GM18909 (cell line): ENCODE data around the gene PRRC2B.
"Not testable (repeated sequence)": the region's sequence is repeated elsewhere in the genome, so short reads cannot be mapped to it uniquely, and the experiment has no call there.

Source experiments
- ATAC-seq: cut with Tn5 transposase; IDR thresholded peaks from one replicate; pipeline ENCODE4 v1.9.1; 2021; ENCODE audit warnings: mild to moderate bottlenecking; ENCODE audit not compliant: unreplicated experiment, poor library complexity

Gene PRRC2B

DNA sequence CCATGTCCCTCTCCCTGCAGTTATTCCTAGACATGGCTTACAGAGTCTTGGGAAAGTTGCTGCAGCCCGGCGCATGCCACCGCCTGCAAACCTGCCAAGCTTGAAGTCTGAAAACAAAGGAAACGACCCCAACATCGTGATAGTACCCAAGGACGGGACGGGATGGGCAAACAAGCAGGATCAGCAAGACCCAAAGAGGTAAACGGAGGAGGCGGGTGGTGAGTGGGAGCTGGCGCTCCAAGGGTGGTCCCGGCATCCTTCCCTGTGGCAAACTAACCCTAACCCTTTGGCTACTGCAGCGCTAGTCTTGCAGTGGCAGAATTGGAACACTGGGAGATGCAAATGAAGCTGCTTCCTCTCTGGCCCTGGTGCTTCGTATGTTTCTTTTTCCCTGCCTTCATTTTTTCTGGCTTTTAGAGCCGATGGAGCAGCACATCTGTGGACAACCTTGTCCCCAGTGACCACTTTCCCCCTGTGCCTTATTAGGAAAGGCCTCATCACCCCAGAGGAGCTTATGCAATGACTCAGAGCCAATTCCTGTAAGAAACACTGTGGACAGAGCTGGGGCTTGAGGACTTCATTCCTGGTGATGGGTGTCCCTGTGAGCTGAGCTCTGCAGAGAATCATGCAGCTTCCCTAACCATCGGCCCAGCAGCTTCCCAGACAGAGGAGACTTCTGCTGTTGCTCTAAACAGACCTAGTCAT, 38.9 kb downstream of the PRRC2B start:
- no peak for ATAC-seq

DNA sequence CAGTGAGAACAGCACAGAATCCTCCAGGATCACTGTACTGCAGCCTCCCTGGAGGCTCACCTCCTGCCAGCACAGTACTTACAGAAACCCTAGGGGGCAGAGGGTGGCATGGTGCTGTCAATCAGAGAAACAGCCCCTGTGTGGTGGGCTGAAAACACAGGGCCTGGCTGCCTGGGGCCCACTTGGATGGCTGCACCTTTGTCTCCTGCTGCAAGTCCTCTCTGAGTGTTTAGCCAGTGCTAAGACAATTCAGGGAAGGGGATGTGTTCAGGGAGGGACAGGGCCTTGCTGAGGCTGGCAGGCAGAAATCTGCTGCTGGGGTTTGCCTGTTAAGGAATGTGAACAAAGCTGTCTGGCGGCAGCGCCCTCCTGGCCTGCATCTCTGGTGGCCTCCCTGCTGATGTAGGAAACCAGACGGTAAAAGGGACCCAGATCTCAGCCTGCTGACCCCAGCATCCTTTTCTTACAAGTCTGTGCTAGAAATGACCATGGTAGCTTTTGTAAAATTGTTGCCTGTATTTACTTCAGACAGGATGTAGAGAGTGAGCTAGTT, 39.5 kb downstream of the PRRC2B start:
- ATAC-seq, result no peak

DNA sequence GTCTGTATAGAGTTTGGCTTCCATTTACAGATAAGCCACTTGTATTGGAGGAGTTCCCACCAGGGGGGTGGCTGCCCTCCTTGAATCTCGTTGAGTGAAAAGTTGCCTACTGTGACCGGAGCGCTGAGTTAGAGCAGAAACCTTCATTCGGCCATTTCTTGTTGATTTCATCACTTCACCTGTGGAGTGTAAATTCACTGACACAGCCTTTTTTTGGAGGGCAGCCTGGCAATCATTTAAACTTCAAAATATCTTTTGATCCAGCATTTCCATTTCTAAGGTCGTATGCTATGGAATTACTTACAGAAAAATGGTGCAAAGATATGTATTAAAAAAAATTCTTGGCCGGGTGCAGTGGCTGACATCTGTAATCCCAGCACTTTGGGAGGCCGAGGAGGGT, 40.8 kb downstream of the PRRC2B start:
- no peak for ATAC-seq

DNA sequence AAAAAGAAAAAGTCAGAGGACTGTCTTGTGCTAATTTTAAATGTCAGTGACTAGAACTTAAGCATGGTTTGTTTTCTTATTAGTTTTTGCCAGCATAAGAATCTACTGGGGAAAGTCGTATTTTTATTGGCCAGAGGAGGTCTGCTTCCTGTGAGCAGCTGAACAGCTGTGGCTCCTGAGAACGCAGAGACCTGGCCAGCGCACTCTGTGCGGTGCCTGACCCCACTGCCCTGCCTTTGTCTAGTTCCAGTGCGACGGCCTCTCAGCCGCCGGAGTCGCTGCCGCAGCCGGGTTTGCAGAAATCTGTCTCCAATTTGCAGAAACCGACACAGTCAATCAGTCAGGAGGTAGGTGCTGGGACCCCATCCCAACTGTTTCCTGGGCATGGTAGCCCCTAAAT, 42.5 kb downstream of the PRRC2B start:
- no peak for ATAC-seq

DNA sequence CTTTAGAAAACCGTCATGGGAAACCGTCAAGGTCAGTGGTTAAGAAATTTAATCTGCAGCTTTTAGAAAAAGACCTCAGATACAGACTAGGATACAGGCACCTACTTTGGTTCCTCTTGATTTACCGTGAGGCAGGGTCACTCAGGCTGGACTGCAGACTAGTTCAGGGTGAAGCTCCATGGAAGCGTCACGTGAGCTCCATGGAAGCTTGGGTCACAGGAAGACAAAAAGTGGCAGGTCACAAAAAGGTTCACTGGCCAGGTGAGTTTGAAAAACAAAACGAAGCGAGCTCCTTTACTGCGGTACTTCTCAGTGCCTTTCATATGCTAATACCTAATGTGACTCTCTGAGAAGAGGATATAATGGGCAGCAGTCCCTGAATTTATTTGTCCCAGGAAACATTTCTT, 43.0 kb downstream of the PRRC2B start:
- ATAC-seq, result no peak

GRCh38 chr9:131438190-131438589, 44.3 kb downstream of the PRRC2B start:
- no peak for ATAC-seq

- no peak for ATAC-seq
These were observed 45.3 kb downstream of the PRRC2B start for GRCh38 chr9:131439224-131439623.

DNA sequence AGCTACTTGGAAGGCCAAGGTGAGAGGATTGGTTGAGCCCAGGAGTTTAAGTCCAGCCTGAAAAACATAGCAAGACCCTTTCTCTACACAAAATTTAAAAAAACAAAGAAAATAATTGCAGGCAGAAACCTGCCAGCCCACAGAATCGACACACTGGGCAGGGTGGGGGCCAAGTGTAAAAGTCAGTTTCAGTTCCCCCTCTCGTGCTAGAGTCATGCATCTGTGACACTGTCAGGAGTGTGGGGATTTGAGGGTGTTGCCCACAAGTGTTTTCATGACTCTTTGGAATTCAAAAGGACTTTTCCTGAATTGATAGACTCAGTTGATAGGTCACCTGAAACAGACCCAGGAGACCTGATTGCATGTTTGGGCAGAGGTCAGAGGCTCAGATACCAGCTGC, 47.6 kb downstream of the PRRC2B start:
- no peak for ATAC-seq

DNA sequence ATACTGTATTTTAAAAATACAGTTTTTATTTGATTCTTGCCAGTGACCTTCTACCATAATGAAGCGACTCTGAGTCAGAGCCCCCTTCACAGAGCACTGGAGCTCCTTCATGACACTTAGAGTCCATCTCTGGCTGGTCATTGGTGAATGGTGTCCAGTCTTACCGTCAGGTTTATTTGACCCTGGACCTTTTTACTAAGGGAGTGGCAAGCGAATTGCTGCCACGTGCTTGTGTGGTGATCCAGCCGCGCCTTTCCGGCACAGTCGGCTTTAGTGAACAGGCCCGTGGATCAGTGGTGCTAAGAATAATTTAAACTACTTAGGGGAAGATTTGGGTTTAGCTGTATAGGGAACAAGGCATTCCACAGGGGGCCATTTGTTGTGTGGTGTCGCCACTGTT, 48.5 kb downstream of the PRRC2B start:
- ATAC-seq, result no peak

GRCh38 chr9:131443648-131444047, 49.8 kb downstream of the PRRC2B start:
- ATAC-seq, result no peak

- no peak for ATAC-seq
These were observed 52.4 kb downstream of the PRRC2B start for GRCh38 chr9:131446276-131446675.

DNA sequence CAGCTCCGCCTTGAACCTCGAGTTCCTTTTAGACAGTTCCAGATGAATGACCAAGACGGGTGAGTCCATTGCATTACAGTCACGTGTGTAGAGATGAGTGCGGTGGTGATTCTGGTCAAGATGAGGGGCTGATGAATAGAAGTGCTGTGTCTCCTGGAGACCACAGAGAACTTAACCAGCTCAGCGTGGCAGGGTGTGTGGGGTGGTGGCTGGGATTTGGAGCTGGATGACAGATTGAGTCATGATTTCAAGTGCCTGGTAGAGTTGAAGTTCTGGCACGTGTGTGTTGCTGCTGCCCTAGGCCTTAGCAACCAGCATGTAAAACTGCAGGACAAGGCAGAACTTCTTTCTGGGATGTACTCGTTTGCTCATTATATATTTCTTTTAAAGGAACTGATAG, 53.3 kb downstream of the PRRC2B start:
- ATAC-seq, result no peak

DNA sequence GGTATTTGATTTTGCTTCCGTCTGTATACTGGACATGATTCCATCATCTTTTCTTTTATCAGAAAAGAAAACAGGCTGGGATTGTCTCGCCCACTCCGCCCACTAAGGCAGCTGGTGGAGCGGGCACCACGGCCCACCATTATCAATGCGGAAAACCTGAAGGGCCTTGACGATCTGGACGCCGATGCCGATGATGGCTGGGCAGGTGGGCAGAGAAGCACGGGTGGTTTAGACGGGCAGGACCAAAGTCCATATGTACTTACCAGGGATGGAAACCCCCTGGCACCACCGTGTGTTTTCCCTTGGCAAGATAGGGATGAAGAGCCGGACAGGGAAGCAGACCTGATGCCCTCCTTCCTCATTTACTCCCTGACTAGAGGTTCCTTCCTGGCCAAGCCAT, 53.7 kb downstream of the PRRC2B start:
- ATAC-seq, result no peak

- ATAC-seq, result no peak
These were observed 54.9 kb downstream of the PRRC2B start for GRCh38 chr9:131448818-131449217.

- ATAC-seq, result no peak
These were observed 55.4 kb downstream of the PRRC2B start for GRCh38 chr9:131449276-131449675.

GRCh38 chr9:131454028-131454427, 60.1 kb downstream of the PRRC2B start:
- no peak for ATAC-seq

- not testable (repeated sequence) for ATAC-seq
These were observed 61.8 kb downstream of the PRRC2B start for GRCh38 chr9:131455655-131456054.

GRCh38 chr9:131457746-131458145, 63.9 kb downstream of the PRRC2B start:
- ATAC-seq, result no peak

- no peak for ATAC-seq
These were observed 65.2 kb downstream of the PRRC2B start for GRCh38 chr9:131459056-131459455.

GRCh38 chr9:131461166-131461565, 67.3 kb downstream of the PRRC2B start:
- ATAC-seq, result no peak

DNA sequence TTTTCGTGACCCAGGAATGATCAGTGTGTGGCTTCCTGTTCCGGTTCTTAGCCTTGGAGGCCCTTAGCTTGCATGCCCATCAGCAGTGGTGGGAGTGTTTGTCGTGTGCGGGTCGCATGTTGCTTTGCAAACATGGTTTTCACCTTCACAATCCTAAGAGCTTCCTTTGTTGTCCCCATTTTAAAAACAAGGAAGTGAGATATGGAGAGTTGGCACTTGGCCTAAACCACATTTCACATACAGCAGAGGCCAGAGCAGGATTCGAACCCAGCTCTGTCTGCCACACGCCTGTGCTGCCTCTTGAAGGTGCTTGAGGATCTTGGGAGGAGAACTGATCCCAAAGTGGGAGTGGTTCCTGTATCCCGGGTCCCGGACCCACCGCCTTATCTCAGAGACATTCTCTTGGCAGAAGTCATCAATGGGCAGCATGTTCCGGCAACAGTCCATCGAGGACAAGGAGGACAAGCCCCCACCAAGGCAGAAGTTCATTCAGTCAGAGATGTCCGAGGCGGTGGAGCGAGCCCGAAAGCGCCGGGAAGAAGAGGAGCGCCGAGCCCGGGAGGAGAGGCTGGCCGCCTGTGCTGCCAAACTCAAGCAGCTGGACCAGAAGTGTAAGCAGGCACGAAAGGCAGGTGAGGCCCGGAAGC, 70.6 kb downstream of the PRRC2B start:
- ATAC-seq, result no peak

DNA sequence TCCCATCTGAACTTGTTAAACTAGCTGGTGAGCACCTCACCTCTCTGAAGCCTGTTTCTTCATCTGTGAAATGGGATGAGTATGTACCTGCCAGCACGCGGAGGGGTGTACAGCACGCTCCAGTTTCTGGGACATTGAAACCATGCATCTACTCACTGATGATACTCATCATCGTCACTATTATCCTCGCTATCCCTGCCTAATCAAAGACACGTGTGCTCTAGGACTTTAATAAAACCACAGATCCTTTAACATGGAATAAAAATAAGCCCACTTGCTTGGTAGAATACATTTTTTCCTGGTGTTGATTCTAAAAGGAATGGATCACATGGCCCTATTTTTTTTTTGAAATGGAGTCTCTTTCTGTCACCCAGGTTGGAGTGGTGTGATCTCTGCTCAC, 71.5 kb downstream of the PRRC2B start:
- ATAC-seq, result no peak
